T-helper 1 cell (primary cell): ENCODE data around the gene STIMATE.

ENCODE experiments used
- DNase-seq, 5 donors: peaks; one replicate each; pipeline ENCODE4 v3.0.0-alpha.2; 2012 to 2020

Gene STIMATE

DNA sequence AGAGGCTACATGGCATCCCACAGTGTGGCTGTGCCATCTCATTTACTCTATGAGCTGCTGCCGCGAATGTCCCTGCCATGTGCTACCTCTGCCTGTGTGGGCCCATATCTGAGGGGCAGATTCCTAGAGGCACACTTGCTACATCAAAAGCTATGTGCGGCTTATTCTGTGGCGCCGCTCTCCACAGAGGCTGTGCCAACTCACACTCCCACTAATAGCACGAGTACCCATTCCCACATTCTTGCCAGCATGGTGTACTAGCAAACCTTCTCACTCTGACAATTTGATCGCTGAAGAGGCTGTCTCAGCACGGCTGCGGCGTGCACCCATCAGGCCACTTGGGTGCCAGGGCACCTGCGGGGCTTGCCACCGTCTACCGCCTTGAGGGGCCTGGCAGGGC, 31.4 kb downstream of the STIMATE start:
- DNase-seq = no peak

DNA sequence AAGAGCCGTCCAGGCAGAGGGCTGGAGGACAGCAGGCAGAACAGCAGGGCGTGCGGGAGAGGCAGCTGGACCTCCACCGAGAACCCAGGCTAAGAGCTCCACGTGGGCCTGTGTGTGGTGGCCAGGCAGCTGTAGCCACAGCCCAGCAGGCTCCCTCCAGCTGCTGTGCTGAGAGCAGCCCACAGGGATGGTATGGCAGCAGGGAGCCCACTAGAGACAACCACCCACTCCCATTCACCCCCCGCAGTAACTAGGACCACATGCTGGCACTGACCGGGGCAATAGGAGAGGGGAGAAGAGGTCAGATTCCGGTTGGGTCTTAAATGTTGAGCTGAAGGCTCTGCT, 37.0 kb downstream of the STIMATE start:
- no peak for DNase-seq

DNA sequence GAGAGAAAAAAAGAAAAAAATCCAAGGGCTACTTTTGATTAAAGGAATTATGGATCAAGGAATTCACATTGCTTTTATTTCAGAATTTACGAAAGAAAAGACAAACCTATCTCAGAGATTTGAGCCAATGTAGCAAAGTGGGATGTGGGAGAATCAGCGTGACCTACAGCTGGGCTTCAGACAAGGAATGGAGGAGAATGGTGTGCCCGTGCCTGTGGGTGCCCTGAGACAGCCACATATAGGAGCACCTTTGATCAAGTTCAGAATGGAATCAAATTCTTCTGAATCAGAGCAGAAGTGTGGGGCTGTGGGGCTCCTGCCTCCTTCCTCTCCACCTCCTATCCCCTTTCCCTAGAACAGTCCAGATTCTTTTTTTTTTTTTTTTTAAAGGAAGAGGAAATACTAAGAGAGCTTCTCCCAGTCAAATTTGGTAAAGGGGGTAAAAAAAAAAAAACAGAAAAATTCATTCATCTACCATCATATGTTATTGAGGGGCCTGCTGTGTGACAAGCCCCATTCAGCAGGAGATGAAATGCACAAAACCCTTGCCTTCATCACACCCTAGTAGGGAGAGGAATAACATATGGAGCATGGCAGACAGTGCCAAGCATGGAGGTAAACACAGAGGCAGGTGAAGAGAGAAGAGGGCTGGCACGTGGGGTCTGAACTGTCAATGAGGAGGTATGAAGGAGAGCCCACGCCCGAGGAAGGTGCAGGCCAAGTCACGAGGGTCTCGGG, 37.5 kb downstream of the STIMATE start:
- DNase-seq = no peak

DNA sequence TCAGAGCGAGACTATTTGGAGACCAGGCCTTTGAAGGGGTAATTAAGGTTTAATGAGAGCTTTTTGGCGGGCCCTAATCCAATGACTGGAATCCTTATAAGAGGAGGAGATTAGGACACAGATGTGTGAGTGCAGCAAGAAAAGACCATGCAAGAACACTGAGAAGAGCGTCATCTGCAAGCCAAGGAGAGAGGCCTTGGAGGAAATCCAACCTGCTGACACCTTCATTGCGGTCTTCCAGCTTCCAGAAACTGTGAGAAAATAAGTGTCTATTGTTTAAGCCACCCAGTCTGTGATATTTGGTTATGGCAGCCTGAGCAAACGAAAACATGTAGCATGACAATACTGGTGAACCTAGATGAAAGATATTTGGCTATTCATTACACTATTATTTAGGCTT, 39.5 kb downstream of the STIMATE start:
- DNase-seq = no peak

DNA sequence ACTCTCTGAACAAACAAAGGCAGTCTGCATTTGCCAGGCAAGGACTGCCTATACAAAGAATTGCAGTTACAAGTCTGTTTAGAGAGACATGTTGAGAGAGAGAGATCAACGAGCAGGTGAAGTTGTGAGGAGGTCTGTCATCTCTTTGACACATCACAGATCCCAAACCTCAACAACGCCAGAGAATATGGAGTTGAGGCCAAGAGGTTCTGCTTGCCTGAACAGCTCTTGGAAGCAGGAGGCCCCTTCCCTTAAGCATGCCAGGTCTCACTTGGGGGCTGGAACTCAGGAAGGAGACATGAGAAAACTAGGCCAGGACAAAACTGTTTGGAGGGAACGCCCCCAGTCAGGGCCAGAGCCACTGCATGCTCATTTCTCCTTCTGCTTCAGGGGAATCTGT, 40.2 kb downstream of the STIMATE start:
- DNase-seq = no peak

DNA sequence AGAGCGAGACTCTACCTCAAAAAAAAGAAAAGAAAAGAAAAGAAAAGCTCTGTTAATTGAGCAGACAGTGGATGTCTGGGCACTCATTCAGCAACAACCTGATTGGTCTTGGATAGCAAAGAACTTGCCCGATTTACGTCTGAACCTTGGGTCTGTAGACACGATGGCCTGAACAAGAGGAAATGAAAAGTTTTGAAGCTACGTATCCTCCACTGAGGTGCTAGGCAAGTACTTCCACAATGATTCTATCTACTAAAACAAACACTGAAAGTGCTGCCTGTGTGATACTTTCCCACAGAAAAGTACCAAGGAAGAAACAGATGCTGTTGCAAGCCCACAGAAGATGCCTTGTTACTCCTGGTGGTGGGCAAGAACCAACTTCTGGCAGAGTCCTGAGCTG, 40.7 kb downstream of the STIMATE start:
- DNase-seq = no peak

DNA sequence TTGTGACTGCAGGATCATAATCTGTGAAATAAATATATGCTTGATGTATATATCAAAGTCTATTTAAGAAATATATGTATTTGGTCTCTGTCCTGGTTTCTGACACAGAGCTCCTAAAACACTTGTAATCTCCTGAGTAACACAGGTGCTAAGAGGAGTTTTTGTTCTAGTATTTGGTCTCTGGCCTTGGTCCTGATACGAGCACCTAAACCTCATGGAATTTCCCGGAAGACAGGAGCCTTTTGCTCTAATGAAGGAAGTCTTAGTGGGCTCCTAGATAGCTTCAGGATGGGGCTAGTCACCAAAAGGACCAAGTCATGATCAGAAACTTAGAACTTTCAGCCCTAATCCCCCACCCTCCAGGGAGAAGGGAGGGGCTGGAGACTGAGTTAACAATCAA, 43.3 kb downstream of the STIMATE start:
- DNase-seq = no peak

DNA sequence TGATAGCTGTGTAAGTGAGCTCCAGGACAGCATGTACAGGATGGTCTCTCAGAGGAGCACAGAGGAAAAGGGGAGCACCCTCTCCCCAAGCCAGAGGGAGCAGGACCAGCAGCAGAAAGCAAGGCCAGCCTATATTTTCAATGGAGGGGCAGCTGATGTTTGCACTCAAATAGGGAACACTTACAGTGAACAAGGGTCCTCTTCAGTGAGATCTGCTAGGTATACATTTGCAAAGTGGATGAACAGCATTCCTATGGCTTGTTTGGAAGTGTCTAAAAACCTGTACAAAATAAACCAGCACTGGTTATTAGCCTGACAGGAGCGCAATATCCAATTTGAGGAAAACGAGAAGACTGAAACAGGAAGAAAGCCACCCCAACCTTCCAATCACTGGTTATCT, 44.9 kb downstream of the STIMATE start:
- no peak for DNase-seq

DNA sequence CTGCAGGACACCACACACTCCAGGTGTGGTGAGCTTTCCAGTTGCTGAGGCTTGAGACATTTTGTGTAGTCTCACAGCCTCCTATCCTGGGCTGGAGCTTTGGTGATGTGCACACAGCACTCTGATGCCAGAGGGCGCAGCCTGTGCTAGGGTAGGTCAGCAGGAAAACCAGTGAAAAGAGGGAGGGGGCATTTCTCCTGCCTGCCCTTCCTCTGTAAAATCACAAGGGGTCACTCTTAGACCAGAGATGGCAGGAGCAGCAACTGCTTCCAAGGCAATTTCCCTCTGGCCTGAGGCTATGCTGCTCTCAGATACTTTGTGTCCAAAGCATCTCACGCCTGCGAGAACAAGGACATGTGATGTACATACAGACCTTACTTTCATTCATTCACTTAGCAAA, 46.0 kb downstream of the STIMATE start:
- DNase-seq = peak in 1 of 5 donors; percentile 27

DNA sequence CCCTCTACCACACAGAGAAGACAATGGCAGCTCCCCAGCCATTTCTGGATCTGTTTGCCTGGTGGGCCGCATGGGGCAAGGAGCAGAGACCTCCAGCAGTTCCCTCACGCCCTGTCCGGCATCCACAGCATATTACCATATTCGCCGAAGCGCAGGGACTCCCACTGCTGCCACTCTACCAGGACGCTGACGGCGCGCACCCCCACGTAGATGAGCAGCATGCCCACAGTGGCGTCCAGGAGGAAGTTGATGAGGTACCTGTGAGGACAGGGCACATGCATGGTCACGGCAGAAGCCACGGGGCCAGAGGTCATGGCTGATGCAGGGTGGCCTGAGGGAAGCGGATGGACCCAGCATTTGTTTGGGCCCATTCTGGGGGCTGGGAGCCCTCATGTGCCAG, 47.7 kb downstream of the STIMATE start:
- no peak for DNase-seq

DNA sequence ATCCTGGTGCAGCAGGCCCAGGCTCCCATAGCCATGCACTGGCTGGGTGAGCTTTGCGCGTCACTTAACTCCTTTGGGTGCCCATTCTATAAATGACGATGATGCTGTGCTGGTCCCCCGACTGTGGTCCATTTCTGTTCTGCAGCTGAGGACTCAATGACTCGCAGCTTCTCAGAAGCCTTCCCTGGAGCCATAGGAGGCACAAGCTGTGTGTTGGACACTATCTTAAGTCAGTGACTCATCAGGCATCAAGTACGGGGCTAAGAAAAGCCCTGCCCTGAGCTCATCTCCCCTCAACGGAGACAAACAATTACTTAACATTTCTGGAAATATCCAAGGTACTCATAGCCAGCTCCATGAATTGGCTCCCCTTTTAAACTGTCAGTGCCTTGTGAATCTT, 48.7 kb downstream of the STIMATE start:
- no peak for DNase-seq

DNA sequence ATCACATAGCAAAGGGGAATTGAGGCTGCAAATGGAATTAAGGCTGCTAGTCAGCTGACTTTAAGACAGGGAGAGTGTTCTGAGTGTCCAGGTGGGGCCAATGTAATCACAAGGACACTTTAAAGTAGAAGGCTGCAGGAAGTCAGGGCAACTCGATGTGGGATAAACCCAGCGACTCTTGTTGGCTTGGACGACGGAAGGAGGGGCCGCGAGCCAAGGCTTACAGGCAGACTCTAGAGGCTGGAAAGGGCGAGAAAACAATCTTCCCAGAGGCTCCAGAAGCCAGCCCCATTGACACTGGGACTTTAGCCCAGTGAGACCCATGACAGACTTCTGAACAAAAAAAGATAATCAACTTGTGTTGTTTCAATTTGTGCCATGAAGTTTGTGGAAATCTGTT, 49.6 kb downstream of the STIMATE start:
- DNase-seq = no peak

DNA sequence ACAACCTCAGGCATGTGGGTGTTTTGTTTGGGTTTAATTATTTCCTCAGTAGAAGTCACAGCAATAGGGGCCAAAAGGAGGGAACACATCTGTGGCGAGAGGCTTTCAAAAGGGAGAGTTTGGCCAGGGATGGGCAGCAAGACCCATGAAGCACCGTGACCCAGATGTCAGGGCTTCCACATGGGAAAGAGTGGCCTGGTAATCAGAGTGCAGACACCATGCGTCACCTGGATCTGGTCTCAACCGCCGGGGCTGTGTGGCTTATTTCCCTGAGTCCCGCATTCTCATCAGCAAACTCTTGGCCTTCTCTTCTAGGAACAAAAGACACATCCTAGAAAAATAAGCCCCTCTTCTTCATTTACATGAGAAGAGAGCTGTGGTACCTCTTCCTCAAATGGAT, 50.1 kb downstream of the STIMATE start:
- DNase-seq = no peak

DNA sequence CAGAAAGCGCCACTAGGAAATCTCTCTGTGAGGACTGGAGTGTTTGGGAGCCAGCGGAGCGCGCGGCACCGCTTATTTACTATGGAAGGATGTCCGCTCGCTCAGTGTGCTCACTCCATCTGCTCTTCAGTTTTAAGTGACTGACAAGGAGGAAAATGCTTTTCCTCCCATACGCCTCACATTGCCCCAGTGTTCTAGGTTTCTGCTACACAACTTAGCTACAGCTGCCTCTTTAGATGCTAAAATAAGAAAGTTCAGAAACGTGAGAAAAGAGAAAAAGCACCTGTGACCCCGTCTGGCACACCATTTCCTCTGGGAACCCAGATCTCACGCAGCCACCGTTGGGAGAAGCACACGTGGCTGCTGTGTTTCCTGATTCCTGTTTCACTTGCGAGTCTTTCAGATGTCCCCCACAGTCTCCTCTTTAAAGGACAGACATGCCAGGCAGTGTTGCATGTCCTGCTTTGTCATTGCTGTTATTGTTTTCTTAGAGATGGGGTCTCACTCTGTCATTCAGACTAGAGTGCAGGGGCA, 50.8 kb downstream of the STIMATE start:
- no peak for DNase-seq

DNA sequence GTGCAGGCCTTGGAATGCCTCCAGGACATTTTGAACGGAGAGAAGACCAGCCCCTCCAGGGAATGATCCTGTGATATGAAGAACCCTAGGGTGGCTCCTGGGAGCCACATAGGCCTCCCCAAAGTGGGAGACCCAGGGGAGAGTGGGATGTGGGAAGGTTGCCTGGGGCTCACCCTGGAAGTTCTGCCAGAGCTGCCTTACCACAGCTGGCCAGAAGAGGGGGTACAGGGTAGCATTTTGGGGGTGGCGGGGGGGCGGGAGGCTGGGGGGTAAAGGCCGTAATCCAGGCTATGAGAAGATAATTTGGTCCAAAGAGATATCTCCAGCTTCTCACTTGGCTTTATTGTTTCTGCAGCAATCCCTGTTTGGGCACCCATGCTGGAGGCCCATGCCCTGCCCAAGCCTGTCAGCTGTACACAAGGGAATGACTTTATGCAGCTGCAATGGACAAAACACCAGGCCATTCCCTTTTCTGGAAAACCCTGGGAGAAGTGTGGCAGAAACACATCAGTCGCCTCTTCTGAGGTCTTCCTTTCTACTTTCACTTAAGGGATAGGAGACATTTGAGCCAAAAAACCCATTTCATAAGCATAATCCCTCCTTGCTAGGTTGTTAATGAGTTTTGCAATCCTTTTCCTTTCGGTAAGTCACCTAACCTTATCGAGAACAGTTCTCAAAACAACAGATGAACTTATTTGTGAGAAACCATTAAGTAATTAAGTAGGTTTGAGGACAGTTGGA, 51.5 kb downstream of the STIMATE start:
- DNase-seq = no peak

DNA sequence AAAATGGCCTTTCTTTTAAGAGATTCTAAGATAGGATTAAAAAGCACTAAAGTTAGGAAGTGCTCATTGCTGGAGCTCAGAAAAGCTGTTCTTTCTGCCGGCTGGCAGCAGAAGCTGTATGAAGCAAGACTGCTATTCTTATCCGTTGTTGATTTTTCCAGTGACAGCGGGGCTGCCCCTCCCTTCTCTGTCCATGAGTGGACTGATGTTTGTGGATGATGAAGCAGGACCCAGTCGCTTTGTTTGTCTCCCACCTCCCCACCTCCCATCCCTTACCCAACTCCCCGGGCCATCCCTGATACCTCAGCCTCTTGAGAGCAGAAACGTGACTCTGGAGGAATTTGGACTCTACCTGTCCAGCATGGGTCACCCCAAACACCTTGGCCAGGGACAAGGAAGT, 52.2 kb downstream of the STIMATE start:
- DNase-seq = no peak

DNA sequence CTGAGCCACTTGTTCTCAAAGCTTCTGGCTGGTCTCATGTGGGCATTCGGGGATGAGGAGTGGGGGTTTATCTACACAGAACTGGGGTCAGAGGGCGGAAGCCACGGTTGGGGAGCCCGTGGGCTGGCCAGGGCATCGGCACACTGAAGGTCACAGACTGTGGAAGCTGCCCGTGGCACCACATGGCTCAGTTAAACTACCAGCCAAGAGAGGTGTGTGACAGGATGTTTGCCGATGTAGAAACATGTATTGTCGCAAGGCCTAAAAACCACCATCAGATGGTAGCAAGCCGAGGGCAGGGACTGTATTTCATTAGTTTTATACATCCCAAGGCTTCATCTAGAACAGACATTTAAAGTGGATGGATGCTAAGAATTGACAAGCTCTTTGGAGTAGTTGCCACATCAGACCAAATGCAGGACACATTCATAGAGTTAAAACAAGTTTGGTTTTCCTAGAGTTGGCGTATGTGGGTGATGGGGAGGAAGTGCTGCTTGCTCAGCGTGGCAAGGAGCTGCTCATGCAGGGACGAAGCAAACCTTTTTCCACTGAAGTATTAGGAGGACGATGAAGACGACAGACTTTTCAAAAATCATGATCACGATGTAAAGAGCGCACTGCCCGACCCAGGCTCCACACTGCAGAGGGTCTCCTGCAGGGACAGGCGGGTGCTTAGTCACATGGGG, 52.9 kb downstream of the STIMATE start:
- no peak for DNase-seq

DNA sequence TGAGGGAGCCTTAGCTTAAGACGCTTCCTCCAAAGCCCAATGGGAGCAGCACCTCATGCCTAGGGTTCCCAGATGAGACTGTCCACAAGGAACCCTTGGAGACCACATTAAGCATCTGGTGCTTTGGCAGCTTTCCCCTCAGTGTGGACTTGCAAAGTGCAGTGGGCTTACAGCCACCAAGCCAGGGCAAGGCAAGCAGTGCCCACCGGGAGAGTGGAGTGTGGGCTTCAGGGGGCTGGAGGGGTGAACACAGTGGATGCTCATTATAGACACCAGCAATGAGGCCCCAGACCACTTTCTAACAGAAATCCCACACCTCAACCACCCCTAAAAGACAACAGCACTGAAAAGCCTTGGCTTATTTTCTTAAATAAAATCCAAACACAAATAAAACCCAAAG, 53.5 kb downstream of the STIMATE start:
- no peak for DNase-seq

DNA sequence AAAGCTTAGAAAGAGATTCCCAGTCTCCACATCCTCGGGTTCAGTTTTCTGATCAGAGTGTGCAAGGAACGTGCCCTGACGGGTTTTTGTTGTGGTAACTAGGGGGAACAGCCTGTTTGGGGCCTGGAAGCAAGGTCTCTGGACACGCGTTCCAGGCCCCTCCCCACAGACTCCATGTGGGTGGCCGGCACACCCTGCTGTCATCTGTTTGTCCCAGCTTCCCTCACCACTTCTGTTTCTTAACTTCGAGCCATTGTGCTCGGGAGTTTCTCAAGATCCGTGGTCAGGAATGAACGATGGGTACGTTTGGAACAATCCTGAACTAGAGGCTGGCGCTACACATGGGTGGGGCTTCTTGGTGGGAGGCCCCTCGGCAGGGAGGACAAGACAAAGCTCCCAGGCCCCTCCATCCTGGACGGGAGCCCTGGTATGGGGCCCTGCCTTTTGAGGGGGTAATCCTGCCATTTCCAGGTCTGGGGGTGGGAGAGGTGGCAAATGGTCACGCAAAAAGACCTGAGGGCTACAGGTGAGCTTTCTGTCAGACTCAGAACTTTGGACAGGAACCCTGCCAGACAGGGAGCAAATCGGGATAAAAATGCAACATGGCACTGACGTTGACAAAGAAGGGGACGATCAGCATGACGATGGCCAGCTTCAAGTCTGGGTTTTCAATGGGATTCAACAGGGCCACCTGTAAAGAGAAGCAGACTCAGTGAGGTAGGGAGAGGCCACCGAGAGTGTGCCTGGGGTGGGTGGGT, 54.1 kb downstream of the STIMATE start:
- DNase-seq = no peak

DNA sequence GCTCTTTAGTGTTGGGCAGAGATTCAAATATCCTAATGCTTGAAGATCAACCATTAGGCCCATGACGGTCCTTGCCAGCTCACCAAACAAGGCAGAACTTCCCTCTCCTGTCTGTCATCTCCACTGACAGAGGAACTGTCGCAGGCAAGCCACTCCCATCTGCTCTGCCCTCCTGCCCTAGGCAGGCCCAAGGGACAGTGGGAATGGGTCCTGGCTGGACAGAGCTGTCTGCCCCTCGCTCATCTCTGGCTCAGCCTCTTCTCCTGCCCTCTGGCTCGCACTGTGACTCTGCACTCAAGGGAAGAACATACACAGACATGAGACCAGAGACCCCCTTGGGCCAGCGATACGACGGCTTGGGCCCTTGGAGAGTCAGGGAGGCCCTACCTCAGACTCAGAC, 54.9 kb downstream of the STIMATE start:
- DNase-seq = no peak

DNA sequence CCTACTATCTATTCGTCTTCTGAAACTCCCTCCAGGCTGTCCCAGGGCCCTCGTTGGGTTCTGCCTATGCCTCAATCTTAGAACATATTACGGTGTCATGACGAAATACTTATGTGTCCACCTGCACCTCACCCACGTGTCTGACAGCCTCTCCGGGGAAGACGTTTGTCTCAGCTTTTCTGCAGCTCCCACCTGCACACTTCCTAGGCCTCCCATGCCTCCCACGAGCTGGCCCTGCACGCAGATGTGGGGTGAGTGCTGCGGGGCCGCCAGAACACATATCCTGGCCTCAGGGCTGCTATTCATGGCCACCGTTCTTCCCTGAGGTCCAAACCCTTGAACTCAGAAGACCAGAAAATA, 55.4 kb downstream of the STIMATE start:
- DNase-seq = no peak

DNA sequence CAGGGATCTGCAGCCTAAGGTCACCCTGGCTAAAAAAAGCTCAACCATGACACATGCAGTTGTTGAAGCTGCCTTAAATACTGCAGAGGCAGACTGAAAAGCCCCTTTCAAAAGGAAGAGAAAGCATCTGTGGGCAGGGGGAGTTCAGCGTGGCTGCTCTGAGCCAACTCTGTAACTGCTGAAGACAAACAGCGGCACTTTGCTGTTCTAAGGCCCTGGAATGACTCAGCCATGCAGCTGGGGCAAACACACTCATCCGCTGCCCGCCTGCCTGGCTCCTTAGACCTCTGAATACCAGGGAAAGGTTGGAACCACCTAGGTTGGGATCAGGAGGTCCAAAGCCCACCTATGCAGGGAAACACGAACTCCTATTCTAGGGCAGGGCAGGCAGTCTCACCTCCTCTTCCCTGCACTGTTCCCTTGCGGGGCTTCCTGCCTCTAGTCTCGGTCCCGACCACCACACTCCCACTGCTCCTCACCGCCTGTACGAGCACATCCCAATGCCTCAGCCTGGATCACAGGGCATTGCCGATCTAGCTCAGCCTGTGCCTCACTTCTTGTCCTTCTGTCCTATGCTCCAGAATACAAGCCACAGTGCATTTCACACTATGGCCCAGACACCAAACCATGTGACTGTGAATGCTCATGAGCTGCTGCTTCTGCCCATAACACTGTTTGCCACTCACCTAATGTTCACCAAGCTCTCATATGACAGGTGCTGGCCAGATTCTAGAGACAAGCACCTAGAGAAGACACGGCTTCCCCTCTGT, 56.0 kb downstream of the STIMATE start:
- DNase-seq = no peak
